Panc1 (cell line): ENCODE measurements around the gene CAMK2B. TPM values are rescaled to one million over a fixed set of nuclear protein-coding genes. Genes with fewer than 3 reads are reported as not detected.

Experiments
- ATAC-seq: fragments of 200-7000 bp; cut with Tn5 transposase; 2 replicates; pipeline ENCODE4 v1.9.1; 2020; ENCODE audit warnings: mild to moderate bottlenecking, moderate library complexity
- BruUV-seq: library from RNA; stranded (reverse); fragments of 400-500 nt; replicated peaks from 2 replicates; lab custom pipeline; 2021; lab: Mats Ljungman, UMichigan
- CTCF ChIA-PET: fragments of 300-600 bp; sonication (Branson Sonifier 250); formaldehyde crosslinking; loops from one replicate; lab custom pipeline; 2022; ENCODE audit warnings: antibody characterized with exemption; lab: Charles Lee
- POLR2A ChIA-PET: fragments of 300-600 bp; sonication (Branson Sonifier 250); formaldehyde crosslinking; loops from one replicate; lab custom pipeline; 2022; ENCODE audit warnings: antibody characterized with exemption; lab: Charles Lee
- DNase-seq: peaks from one replicate; pipeline ENCODE4 v3.0.0-alpha.2; 2010; ENCODE audit warnings: low read depth, low spot score
- H3K27ac ChIP-seq: 2 replicates; pipeline ENCODE4 v1.5.1; 2011; ENCODE audit warnings: mild to moderate bottlenecking, low read length, inconsistent platforms
- H3K27me3 ChIP-seq: fragments of 200-500 bp; sonication (Bioruptor generic); 2 replicates; pipeline ENCODE4 v1.6.0; 2014; ENCODE audit warnings: low read length, inconsistent platforms; ENCODE audit not compliant: control insufficient read depth, insufficient read depth
- H3K36me3 ChIP-seq: fragments of 200-500 bp; sonication (Bioruptor generic); 2 replicates; pipeline ENCODE4 v1.5.1; 2014; ENCODE audit warnings: inconsistent platforms, mild to moderate bottlenecking, low read length, moderate library complexity; ENCODE audit not compliant: control insufficient read depth, insufficient read depth
- H3K4me1 ChIP-seq: 2 replicates; pipeline ENCODE4 v1.5.1; 2011; ENCODE audit warnings: inconsistent platforms, mild to moderate bottlenecking, low read length, moderate library complexity; ENCODE audit not compliant: control insufficient read depth, insufficient read depth
- H3K4me3 ChIP-seq, 2 experiments: 2 replicates each; pipeline ENCODE4 v1.5.1; 2011 to 2012; ENCODE audit warnings: low read depth in 2 of 2, low read length in 2 of 2, mild to moderate bottlenecking in 2 of 2, inconsistent platforms in 1 of 2, moderate library complexity in 1 of 2
- H3K9me3 ChIP-seq: fragments of 200-500 bp; sonication (Bioruptor generic); 2 replicates; pipeline ENCODE4 v1.5.1; 2014; ENCODE audit warnings: low read depth, mild to moderate bottlenecking, inconsistent platforms, low read length, moderate library complexity; ENCODE audit not compliant: control insufficient read depth, insufficient read depth
- CTCF ChIP-seq: fragments of 450-650 bp; IDR thresholded peaks from 2 replicates; pipeline ENCODE4 v1.5.1; 2017; ENCODE audit warnings: mild to moderate bottlenecking
- POLR2AphosphoS5 ChIP-seq: IDR thresholded peaks from 2 replicates; pipeline ENCODE4 v1.6.1; 2012; ENCODE audit warnings: mild to moderate bottlenecking, low read depth, low read length, moderate library complexity
- REST ChIP-seq, 2 experiments: IDR thresholded peaks; 2 replicates each; pipeline ENCODE4 v1.6.1; 2011 to 2012; ENCODE audit warnings: low read depth in 2 of 2, control low read depth in 1 of 2, low read length in 1 of 2, mild to moderate bottlenecking in 1 of 2, moderate library complexity in 1 of 2; ENCODE audit not compliant: insufficient read depth in 1 of 2
- SIN3A ChIP-seq: IDR thresholded peaks from 2 replicates; pipeline ENCODE4 v1.6.1; 2012; ENCODE audit warnings: low read depth, mild to moderate bottlenecking, low read length, moderate library complexity, borderline replicate concordance; ENCODE audit not compliant: insufficient read depth
- TCF7L2 ChIP-seq: IDR thresholded peaks from 2 replicates; pipeline ENCODE4 v1.6.1; 2011; ENCODE audit warnings: mild to moderate bottlenecking, low read depth, low read length, inconsistent platforms
- in situ Hi-C: cut with HindIII; loops from 2 replicates; pipeline ENCODE4 v1.10.0; 2016; ENCODE audit warnings: low sequenced_read_pairs, low pct_unique_long_range_greater_than_20kb
- intact Hi-C: fragments of 100-400 bp; cut with micrococcal nuclease; formaldehyde crosslinking; loops from one replicate; pipeline ENCODE4 v1.10.0; 2022; ENCODE audit not compliant: unreplicated experiment
- total RNA-seq: library from RNA; stranded (reverse); gene quantifications from one replicate; pipeline ENCODE4 v1.2.1, GENCODE V29; 2021; ENCODE audit not compliant: unreplicated experiment

CAMK2B gene
- total RNA-seq, 1 experiment from 2014 or later = 0.26 TPM

- intact Hi-C loops = no loop called here
- no peak overlapping the region; the same call in 1 of the 2 replicates for H3K27ac ChIP-seq
- ChIA-PET POLR2A (interaction anchor here (0.6 kb wide), 1 partner anchor 61 kb away, joined by 4 read pairs; no protein-coding TSS in a partner anchor), CTCF (no interaction called here)
- DNase-seq (no peak), ATAC-seq (no peak)
- TF ChIP-seq REST (IDR thresholded peaks at IDR 0.05; ENCODE audit: insufficient read depth in 1 of 2, low read depth in 2 of 2, low read length in 1 of 2) = no peak
- TF ChIP-seq SIN3A = no peak
- TF ChIP-seq TCF7L2 = no peak
- TF ChIP-seq POLR2AphosphoS5 = no peak
- no peak for TF ChIP-seq CTCF
- peaks cover 4% of the 10 kb centered on the region; the same call in 1 of the 2 replicates for H3K9me3 ChIP-seq
- in situ Hi-C loops = no loop called here
- BruUV-seq = no TSS peak
- H3K4me1 ChIP-seq = peaks cover 21% of the 10 kb centered on the region
- no peaks in the 10 kb centered on the region for H3K27me3 ChIP-seq
- H3K36me3 ChIP-seq = no peaks in the 10 kb centered on the region
- H3K4me3 ChIP-seq = no peak overlapping the region
These were observed 139.7 kb downstream of the CAMK2B start for GRCh38 chr7:44185729-44186128.

- BruUV-seq = no TSS peak
- H3K36me3 ChIP-seq = no peaks in the 10 kb centered on the region
- in situ Hi-C loops (no loop called here), intact Hi-C loops (no loop called here)
- H3K4me3 ChIP-seq = no peak overlapping the region
- ChIA-PET CTCF (no interaction called here), POLR2A (no interaction called here)
- H3K27me3 ChIP-seq = no peaks in the 10 kb centered on the region
- TF ChIP-seq TCF7L2 = no peak
- TF ChIP-seq POLR2AphosphoS5 = no peak
- TF ChIP-seq CTCF = no peak
- TF ChIP-seq REST (IDR thresholded peaks at IDR 0.05; ENCODE audit: insufficient read depth in 1 of 2, low read depth in 2 of 2, low read length in 1 of 2) = no peak
- no peak for TF ChIP-seq SIN3A
- peaks cover 4% of the 10 kb centered on the region; the same call in 1 of the 2 replicates for H3K9me3 ChIP-seq
- H3K4me1 ChIP-seq = peaks cover 21% of the 10 kb centered on the region
- DNase-seq (no peak), ATAC-seq (peak; percentile 23)
- peak overlapping the region; percentile 75 for H3K27ac ChIP-seq
These were observed 140.4 kb downstream of the CAMK2B start for GRCh38 chr7:44184873-44185446.
